GM20431 (cell line): ENCODE measurements around the gene EID1.

Experiments
- in situ Hi-C: fragments of 300-500 bp; cut with MseI, MboI; formaldehyde crosslinking; loops from one replicate; pipeline ENCODE4 v1.15.0; 2020; ENCODE audit warnings: low sequenced_read_pairs; ENCODE audit not compliant: unreplicated experiment

The EID1 gene

DNA sequence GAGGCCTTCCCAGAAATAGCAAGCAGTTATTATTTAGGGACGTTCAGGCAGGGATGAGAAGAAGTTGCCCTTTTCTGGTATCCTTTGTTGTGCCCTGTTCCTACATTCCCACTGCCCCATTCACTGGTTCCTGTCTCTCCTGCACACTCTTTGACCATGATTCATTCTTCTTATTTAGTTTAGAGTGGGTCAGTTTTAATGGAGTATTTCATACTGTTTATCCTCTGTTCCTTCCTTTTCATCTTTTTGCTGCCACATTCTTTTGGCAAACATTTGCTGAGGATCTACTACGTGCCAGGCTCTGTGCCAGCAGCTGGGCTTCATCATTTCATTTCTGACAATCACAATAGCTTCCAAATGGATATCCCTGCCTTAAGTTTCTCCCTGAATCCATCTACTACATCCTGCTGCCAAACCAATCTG, 11.8 kb upstream of the EID1 start:
- in situ Hi-C loops, result loop anchor here (25.0 kb wide), 1 partner anchor 546 kb away; the partner anchor contains the start of gene FGF7

- in situ Hi-C loops, result loop anchor here (25.0 kb wide), 1 partner anchor 544 kb away; the partner anchor contains the start of gene FGF7
Observed at GRCh38 chr15:48868023-48868422, 9.9 kb upstream of the EID1 start.

DNA sequence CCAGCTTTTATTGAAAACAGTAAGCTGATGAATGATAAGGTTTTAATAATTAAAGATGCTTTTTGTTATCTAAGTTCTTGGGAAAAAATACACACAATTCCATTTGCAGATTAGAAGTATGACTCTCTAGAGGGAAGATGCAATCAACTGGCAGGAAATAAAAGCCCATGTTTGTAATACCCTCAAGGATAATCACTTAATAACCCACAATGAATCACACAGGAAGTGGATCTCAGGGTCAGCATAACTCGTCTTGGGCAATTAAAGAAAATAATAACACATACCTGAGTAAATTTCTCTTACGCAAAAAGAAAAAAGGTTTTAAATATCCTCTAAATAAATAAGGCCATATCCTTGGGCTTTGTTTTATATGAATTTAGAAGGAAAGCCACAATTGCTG, 9.4 kb upstream of the EID1 start:
- in situ Hi-C loops, result loop anchor here (25.0 kb wide), 1 partner anchor 544 kb away; the partner anchor contains the start of gene FGF7

DNA sequence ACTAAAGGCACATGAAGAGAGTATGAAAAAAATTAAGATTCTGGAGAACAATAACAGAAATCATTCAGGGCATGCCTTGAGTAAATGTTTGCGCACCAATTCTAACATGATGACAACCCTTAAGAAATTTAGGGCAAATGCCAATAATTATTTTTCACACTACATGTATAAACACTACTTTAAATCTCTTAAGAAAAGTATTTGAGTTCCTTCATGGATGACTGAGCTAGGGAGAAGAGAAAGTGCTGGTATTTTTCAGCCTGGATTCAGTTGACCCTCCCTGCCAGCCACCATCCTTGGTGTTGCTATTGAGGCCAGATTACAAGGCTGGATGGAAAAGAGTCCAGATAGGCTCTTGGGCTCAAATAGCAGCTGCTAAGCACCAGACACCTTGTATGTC, 8.0 kb upstream of the EID1 start:
- in situ Hi-C loops, result loop anchor here (25.0 kb wide), 1 partner anchor 542 kb away; the partner anchor contains the start of gene FGF7

DNA sequence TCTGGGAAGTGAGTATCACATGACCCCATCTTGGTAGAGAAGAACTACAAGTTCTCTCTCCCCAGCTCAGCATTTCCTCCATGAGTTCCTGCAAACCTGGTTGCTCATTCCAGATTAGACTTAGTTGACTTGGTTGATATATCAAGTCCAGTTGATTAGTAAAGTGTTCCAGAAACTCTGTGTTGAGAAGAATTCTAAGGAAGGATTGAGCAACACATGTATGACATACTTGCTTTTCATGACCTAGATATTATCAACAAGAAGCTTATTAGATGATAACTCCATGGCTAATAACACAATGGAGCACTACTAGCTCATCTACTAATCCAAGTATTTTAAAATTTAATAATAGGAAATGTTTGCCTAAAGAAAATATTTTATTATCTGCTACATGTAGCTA, 6.4 kb upstream of the EID1 start:
- in situ Hi-C loops, result loop anchor here (25.0 kb wide), 1 partner anchor 541 kb away; the partner anchor contains the start of gene FGF7

DNA sequence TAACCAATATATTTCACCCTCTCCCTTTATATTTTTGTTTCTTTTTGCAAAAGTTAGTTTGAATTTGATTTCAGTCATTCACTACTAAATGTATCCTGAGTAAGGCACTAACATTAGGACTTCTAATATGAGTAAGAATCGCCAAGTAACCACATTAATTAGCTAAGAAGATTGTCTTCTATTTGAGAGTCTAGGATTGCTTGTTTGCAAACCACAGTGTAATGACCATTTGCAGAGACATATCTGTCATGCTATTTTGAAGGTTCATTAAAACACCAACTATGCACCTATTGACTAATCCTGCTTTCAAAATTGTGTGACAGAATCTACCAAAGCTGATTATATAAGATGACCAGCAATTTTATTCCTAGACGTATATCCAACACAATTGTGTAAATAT, 5.3 kb upstream of the EID1 start:
- in situ Hi-C loops, result loop anchor here (25.0 kb wide), 1 partner anchor 540 kb away; the partner anchor contains the start of gene FGF7

- in situ Hi-C loops, result no loop called here
Observed at GRCh38 chr15:48875241-48875960, 2.5 kb upstream of the EID1 start.

DNA sequence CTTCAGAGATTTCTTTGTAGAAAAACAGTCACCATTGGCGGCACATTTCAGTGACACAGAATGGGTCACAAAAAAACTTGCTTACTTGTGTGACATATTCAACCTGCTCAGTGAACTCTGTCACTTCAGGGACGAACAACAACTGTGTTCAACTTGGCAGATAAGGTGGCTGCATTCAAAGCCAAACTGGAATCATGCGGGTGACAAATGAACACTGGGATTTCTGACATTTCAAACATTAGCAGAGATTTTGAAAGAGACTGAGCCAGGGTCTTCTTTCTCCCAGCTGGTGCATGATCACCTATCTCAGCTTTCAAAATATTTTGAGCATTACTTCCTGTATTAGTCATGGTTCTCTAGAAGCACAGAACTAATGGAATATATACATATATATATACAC, 1.9 kb upstream of the EID1 start:
- in situ Hi-C loops, result no loop called here

DNA sequence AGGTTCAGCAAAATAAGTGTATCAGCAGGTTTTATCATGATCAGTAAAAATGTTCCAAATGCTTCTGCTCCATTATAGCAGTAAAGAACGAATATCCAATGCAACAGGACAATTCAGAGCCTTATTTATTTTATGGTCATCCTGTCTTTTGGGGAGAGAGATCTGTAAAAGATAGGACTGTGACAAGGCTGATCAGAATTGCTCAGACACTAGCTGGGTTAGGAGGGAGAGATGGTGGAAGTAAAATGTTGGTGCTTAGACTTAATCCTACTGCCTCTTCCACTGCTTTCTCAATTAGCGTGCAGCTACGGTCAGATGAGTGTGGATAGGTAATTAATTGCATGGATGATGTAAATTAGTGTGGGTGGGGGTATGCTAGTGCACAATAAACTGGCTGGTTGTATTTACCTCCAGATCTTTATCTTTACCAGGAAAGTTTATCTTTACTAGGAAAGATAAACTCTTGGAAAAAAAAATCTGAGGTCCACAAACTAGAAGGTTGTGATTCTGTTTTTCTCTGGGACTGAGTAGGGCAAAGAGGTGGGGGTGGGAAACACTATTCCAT, 2.2 kb downstream of the EID1 start:
- in situ Hi-C loops, result no loop called here

DNA sequence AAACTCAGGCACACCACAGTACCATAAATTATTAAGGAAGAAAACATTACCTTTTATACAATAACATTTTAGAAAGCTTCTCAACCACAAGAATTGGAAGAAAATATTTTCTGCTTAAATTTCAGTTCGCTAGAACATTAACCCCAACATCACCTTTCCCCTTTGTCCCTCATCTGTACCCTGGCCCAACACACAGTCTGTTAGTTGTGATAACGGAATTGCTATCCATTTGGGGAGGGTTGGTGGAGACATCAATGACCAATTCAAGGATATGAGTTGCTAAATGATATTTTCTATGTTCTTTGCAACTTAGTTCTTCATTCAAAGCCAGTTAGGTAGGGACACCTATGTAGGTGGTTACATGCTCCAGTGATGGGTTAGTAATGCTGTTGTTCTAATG, 5.8 kb downstream of the EID1 start:
- in situ Hi-C loops, result no loop called here

DNA sequence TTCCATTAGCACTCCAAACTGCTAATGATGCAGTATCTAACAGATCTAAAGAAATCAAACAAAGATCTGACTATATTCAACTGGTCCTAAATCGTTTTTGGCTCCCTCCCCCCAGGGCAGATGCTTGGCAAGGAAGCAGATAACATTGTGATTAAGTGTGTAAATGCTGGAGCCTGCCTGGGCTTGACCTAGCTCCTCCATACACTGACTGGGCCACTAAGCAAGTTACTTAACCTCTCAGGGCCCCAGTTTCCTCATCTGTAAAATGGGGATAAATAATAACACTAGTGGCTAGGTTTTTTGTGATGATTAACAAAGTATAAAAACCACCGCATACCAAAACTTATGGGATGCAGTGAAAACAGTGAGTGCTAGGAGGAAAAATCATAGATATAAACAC, 9.2 kb downstream of the EID1 start:
- in situ Hi-C loops, result no loop called here

- in situ Hi-C loops, result no loop called here
Observed at GRCh38 chr15:48888191-48888590, 10.3 kb downstream of the EID1 start.

- in situ Hi-C loops, result no loop called here
Observed at GRCh38 chr15:48888836-48889235, 10.9 kb downstream of the EID1 start.

DNA sequence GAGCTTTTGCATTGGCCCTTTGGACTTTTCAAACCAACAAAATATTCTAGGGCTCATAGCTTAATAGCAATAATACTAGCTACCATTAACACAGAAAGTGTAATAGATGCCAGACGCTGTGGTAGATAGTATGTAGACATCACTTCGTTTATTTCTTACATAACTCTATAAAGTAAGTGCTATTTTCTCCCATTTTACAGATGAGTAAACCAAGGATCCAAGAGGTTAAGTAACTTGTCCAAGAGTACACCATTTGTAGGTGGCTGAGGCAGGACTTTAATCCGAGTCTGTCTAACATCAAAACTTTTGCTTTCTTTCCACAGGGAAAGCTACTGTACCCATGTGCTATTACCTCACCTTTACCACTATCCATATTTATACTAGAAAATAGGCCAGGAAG, 12.0 kb downstream of the EID1 start:
- in situ Hi-C loops, result no loop called here

GRCh38 chr15:48890375-48890972, 12.5 kb downstream of the EID1 start:
- in situ Hi-C loops, result no loop called here

- in situ Hi-C loops, result no loop called here
Observed at GRCh38 chr15:48891232-48891765, 13.4 kb downstream of the EID1 start.

DNA sequence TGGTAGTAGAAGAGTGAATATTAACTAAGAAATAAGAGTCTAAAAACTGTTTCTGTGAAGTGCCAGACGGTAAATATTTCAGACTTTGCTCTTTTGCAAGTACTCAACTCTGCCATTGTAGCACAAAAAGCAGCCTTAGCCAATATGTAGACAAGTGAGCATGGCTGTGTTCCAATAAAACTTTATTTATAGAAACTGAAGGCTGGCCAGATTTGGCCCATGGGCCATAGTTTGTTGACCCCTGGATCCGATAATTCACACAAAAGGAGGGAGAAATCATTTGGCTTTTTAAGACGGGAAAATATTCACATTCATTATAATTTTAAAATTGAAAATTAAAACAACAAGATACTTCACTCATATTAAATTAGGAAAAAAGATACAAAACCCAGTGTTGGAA, 15.4 kb downstream of the EID1 start:
- in situ Hi-C loops, result no loop called here

DNA sequence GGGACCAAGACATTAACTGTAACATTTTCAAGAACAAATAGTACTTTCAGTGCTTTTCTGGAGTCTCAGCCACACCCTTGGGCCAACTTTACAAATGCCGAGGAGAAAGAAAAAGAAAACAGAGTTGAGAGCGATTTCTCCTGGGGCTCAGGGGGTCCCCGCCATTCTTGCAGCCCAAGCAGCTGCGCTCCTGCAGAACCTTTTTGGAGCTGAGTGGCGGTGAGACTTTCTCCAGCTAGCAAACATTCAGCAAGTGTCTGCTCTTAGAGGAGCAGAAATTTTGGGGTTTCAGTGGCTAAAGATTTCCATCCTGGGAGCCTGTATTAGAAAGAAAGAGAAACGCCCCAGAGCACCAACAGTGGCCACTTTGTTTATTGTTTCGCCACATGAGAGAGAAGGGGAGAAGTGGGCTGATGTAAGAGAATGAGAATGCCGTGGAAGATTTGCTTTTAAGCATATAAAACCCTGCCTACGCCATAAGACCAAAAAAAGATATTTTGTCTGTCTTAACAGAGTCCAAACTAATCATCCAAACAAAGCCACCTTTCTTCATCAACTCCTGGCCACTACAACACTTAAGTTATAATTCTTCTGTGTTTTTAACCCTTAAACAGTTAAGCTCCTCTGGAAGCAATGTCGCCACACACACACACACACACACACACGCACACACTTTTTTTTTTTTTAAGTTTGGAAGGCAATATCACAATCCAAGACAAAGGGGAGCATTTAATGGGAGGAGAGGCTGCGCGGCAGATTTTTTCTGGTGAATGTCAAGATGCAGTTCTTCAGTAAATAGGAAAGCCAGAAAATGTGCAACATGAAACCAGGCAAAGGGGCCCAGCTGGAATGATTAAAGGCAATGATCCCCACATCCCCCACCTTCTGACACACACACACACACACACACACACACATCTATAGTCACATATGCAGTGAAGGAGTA, 19.2 kb downstream of the EID1 start:
- in situ Hi-C loops, result no loop called here

DNA sequence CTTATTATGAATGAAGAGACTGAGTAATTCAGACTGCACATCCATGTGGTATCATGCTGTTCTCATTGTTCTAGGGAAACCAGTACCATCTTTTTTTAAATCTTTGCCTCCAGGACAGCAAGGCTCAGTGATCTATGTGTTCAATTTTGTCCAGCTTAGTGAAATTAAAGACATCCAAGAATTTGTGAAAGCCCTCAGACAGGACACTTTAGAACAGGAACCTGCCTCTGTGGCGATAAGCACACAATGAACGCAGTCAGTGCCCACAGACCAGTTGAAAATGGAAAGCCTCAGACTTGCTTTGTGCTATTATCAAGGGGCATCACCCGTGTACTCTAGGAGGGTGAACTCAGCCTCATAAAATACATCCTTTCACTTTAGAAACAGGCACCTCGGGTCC, 20.1 kb downstream of the EID1 start:
- in situ Hi-C loops, result no loop called here

DNA sequence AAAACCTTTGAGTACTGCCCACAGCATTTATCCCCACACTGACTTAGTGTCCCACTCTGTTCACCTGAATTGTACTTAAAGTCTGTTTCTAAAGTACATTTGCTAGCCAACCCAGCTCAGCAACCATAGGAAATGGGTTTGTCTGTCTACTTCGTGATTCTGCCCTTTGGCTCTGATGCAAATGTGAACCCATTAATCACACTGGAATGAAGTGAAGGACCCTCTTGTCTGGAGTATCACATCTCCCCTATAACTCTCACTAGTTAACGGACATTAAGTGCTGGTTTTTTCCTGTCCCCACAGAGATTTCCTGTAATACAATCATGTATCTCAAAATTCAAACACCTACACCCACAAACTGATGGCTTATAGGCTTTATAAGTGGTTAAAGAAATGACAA, 20.5 kb downstream of the EID1 start:
- in situ Hi-C loops, result no loop called here
